Natural killer cell (primary cell): ENCODE measurements around the gene DNAAF5. TPM values are rescaled to one million over a fixed set of nuclear protein-coding genes. Genes with fewer than 3 reads are reported as not detected.

ENCODE experiments used
- ATAC-seq, 3 donors: fragments of 150-1000 bp in 2 of 3; fragments of 200-7000 bp in 1 of 3; cut with Tn5 transposase; 1 replicate in 1 of 3; 2 replicates in 2 of 3; pipeline ENCODE4 v1.10.0; 2021; ENCODE audit warnings: mild to moderate bottlenecking in 2 of 3, moderate library complexity in 2 of 3
- DNase-seq, 2 donors: peaks; one replicate each; pipeline versions ENCODE4 v3.0.0 to v3.0.0-alpha.2; 2013 to 2021; ENCODE audit warnings: mixed read lengths in 1 of 2
- H3K27ac ChIP-seq: one replicate; pipeline ENCODE4 v1.5.1; 2013; ENCODE audit warnings: mild to moderate bottlenecking, low read length
- H3K27me3 ChIP-seq: one replicate; pipeline ENCODE4 v1.6.1; 2013; ENCODE audit warnings: low read length; ENCODE audit not compliant: control insufficient read depth, insufficient read depth
- H3K36me3 ChIP-seq: one replicate; pipeline ENCODE4 v1.6.1; 2013; ENCODE audit warnings: low read length; ENCODE audit not compliant: control insufficient read depth, insufficient read depth
- H3K4me1 ChIP-seq: one replicate; pipeline ENCODE4 v1.6.1; 2013; ENCODE audit warnings: low read length; ENCODE audit not compliant: control insufficient read depth, insufficient read depth
- H3K4me3 ChIP-seq: one replicate; pipeline ENCODE4 v1.5.1; 2013; ENCODE audit warnings: low read length
- H3K9me3 ChIP-seq: one replicate; pipeline ENCODE4 v1.6.1; 2013; ENCODE audit warnings: low read length; ENCODE audit not compliant: control insufficient read depth, insufficient read depth
- H3K27ac Mint-ChIP-seq, 2 donors: one replicate each; pipeline ENCODE4 v1.8.0; 2022; ENCODE audit warnings: mild to moderate bottlenecking in 2 of 2, mixed read lengths in 2 of 2, moderate library complexity in 1 of 2
- H3K27me3 Mint-ChIP-seq, 2 donors: one replicate each; pipeline ENCODE4 v1.8.0; 2022; ENCODE audit warnings: low read depth in 2 of 2, mixed read lengths in 2 of 2
- H3K36me3 Mint-ChIP-seq: one replicate; pipeline ENCODE4 v1.8.0; 2022; ENCODE audit warnings: mixed read lengths
- H3K4me1 Mint-ChIP-seq, 2 donors: one replicate each; pipeline ENCODE4 v1.8.0; 2022; ENCODE audit warnings: mixed read lengths in 2 of 2
- H3K4me3 Mint-ChIP-seq: one replicate; pipeline ENCODE4 v1.8.0; 2022; ENCODE audit warnings: mild to moderate bottlenecking, moderate library complexity, mixed read lengths
- H3K9me3 Mint-ChIP-seq, 2 donors: one replicate each; pipeline ENCODE4 v1.8.0; 2022; ENCODE audit warnings: mixed read lengths in 2 of 2
- WGBS: methylation state at CpG from one replicate; pipeline ENCODE4 v1.1.7; 2013; ENCODE audit warnings: missing lambda C conversion rate; ENCODE audit not compliant: insufficient coverage; 5-methylcytosine and 5-hydroxymethylcytosine counted together
- intact Hi-C: fragments of 100-400 bp; cut with micrococcal nuclease; formaldehyde crosslinking; loops from one replicate; pipeline ENCODE4 v1.14.2; 2022
- total RNA-seq, 4 donors: library from RNA; stranded (reverse); fragments of 120-200 nt in 1 of 4; gene quantifications; one replicate each; pipeline versions ENCODE4 v1.2.3 to v1.2.4, GENCODE V29; 2013 to 2022
- TF ChIP-seq, protein P1 (sequence below): fragments of 200-600 bp; IDR thresholded peaks from one replicate; pipeline ENCODE4 v1.8.0; 2022; ENCODE audit warnings: antibody characterized with exemption

Gene DNAAF5
- total RNA-seq, 3 donors from 2014 or later (not counting 1 experiment from before 2014, with no cell fraction given): 6.7 to 10.3 (median 10.3) TPM

DNA sequence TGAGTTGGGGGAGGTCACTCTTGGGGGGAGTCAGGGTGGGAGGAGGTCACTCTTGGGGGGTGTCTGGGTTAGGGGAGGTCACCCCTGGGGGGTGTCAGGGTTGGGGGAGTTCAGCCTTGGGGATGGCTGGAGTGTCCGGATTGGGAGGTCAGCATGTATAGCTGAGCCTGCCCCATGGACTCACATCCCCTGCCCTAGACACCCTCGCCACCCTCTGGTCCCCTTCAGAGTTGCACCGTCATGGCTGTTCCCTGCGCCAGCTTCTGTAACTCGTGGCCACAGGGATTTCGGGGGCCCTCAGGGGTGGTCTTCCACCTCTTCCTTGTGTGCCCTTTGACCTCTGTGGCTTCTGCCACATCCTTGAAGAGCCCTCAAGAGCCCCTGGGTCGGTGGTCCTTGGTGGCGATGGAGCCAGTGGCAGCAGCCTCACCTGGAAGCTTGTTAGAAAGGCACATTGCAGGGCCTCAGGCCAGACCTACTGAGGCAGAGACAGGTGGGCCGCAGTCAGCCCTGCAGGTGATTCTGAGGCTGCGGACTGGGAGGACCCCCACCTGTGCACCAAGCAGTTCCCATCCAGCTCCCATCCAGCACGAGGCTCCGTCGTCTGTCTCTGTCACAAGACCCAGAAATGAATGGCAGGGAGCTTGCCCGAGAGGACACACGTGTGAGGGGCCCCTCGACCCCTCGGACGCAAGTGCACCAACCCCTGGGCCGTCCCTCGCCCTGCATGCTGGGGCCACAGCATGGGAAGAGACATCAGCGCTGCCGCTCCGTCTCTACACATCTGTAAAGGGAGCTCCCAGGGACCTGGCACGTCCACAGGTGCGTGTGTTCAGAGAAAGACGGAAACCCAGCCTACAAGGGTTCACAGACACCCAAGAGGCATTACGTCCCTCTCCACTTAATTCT lies 61.1 kb downstream of the DNAAF5 start:
- DNase-seq: no peak
- WGBS: 97% methylated on average over 26 of the region's 27 CpGs
- Mint-ChIP-seq H3K36me3 (no peaks in the 10 kb centered on the region), H3K9me3 (no peaks in the 10 kb centered on the region), H3K27me3 (no peaks in the 10 kb centered on the region), H3K4me1 (no peaks in the 10 kb centered on the region), H3K4me3 (no peak overlapping the region), H3K27ac (no peak overlapping the region)
- H3K27ac ChIP-seq: no peak overlapping the region
- no peaks in the 10 kb centered on the region for H3K4me1 ChIP-seq
- no peaks in the 10 kb centered on the region for H3K9me3 ChIP-seq
- ATAC-seq: no peak
- H3K27me3 ChIP-seq: no peaks in the 10 kb centered on the region
- H3K4me3 ChIP-seq: no peak overlapping the region
- intact Hi-C loops: no loop called here
- TF ChIP-seq, protein P1, sequence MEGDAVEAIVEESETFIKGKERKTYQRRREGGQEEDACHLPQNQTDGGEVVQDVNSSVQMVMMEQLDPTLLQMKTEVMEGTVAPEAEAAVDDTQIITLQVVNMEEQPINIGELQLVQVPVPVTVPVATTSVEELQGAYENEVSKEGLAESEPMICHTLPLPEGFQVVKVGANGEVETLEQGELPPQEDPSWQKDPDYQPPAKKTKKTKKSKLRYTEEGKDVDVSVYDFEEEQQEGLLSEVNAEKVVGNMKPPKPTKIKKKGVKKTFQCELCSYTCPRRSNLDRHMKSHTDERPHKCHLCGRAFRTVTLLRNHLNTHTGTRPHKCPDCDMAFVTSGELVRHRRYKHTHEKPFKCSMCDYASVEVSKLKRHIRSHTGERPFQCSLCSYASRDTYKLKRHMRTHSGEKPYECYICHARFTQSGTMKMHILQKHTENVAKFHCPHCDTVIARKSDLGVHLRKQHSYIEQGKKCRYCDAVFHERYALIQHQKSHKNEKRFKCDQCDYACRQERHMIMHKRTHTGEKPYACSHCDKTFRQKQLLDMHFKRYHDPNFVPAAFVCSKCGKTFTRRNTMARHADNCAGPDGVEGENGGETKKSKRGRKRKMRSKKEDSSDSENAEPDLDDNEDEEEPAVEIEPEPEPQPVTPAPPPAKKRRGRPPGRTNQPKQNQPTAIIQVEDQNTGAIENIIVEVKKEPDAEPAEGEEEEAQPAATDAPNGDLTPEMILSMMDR: no peak
- peaks cover 4% of the 10 kb centered on the region for H3K36me3 ChIP-seq

DNA sequence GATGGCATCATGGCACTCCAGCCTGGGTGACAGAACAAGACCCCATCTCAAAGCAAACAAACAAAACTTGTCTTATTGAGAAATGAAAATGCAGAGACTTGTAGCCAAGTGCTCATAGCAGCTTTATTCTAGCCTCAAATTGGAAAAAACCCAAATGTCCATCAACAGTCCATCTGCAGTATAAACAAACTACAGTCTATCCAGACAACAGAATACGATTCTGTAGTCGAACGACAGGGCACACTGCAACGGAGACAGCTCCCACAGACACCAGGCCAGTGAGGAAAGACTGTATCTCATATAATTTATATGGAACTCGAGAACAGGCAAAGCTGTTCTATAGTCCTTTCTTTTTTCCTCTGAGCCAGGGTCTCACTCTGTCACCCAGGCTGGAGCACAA lies 65.0 kb downstream of the DNAAF5 start:
- Mint-ChIP-seq H3K36me3 (no peaks in the 10 kb centered on the region), H3K9me3 (no peaks in the 10 kb centered on the region), H3K27ac (no peak overlapping the region), H3K27me3 (no peaks in the 10 kb centered on the region), H3K4me1 (no peaks in the 10 kb centered on the region), H3K4me3 (no peak overlapping the region)
- Histone ChIP-seq H3K27ac (no peak overlapping the region), H3K36me3 (no peaks in the 10 kb centered on the region), H3K27me3 (no peaks in the 10 kb centered on the region), H3K4me1 (no peaks in the 10 kb centered on the region), H3K4me3 (no peak overlapping the region), H3K9me3 (no peaks in the 10 kb centered on the region)
- ATAC-seq (no peak), DNase-seq (no peak)
- 98% methylated on average over 5 of the region's 5 CpGs for WGBS
- TF ChIP-seq, protein P1: no peak
- intact Hi-C loops: no loop called here

DNA sequence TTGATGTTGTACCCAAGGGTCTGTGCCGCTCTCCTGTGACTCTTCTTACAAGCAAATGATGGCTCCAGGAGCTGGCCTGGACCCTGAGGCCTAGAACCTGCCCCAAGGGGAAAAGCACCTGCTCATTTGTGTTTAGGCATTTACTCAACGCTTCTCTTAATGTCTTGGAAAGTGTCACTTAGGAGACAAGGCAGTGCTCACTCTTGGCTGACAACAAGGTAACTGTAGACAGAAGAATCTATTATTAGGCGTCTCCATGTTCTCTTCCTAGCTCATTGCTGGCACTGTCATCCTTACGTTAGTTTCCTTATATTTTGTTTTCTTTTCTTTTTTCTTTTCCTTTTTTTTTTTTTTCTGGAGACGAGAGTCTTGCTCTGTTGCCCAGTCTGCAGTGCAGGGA lies 67.7 kb downstream of the DNAAF5 start:
- H3K4me3 Mint-ChIP-seq: no peak overlapping the region
- H3K27ac Mint-ChIP-seq: no peak overlapping the region
- H3K4me1 ChIP-seq: no peaks in the 10 kb centered on the region
- no peaks in the 10 kb centered on the region for H3K36me3 Mint-ChIP-seq
- no peaks in the 10 kb centered on the region for H3K4me1 Mint-ChIP-seq
- intact Hi-C loops: no loop called here
- H3K9me3 Mint-ChIP-seq: no peaks in the 10 kb centered on the region
- no peak overlapping the region for H3K4me3 ChIP-seq
- no peaks in the 10 kb centered on the region for H3K27me3 Mint-ChIP-seq
- whole genome bisulfite sequencing: 97% methylated on average over 5 of the region's 5 CpGs
- no peaks in the 10 kb centered on the region for H3K36me3 ChIP-seq
- H3K27me3 ChIP-seq: no peaks in the 10 kb centered on the region
- H3K9me3 ChIP-seq: no peaks in the 10 kb centered on the region
- DNase-seq (no peak), ATAC-seq (no peak)
- H3K27ac ChIP-seq: no peak overlapping the region
- TF ChIP-seq, protein P1: no peak
